ENCODE results near the gene TCEAL2.
"Not testable (repeated sequence)": the region's sequence is repeated elsewhere in the genome, so short reads cannot be mapped to it uniquely, and the experiment has no call there.

Gene TCEAL2

DNA sequence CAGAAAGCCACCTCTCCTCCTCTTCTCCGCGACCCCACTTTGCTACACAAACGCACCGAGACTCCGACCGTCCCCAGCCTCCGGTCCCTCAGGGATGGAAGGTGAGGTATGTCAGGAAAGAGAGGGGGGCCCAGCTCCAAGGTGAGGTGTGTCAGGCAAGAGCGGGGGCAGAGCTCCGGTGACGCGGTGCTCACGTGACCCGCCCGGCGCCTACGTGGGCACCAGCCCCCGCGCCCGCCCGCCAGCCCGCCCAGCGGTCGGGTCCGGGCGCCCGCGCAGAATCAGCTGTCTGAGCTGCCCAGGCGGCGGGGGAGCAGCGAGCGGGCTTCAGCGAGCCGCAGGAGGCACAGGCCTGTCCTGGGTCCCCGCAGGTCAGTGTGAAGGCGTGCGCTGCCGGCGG lies at the start of gene TCEAL2:
Gene TCEAL2 (plus strand): TSS at position 244 of the 400 bp plus-strand sequence. CDS start 1,152 bp downstream, outside the sequence.
- not testable (repeated sequence) for DNase-seq (ENCODE audit: low read depth)

DNA sequence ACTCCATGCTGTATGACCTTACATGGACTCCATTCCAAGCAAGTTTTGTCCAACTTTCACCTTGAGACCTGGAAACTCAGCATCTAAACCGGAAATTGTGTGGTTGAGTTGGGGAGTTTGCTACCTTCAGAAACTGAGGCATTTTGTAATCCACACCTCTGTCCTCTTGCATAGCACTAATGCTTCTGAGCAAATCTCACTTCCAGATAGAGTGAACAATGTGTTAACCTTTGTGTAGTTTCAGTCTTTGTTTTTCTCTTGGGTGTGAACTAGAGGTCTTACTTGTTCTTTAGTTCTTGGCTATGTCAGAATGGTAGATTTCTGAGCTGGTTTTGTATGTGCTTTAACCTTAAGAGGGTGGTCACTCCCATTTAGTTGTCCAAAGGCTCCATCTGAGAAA lies 48.1 kb upstream of the TCEAL2 start:
- DNase-seq (ENCODE audit: low read depth), result no peak

DNA sequence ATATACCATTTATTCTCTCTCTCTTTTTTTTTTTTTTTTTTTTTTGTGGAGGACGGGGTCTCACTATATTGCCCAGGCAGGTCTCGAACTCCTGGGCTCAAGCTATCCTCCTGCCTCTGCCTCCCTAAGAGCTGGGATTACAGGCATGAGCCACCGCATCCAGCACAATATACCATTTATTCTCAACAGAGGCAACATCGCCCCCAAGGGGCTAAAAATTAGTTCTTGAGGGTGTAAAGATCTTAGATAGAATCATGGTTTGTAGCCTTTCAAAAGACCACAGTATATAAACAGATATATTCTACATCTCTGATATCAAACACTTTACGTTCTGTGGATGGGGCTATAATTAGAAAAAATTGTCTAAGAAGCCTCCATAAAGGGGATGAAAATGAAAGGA lies 39.8 kb upstream of the TCEAL2 start:
- DNase-seq (ENCODE audit: low read depth), result no peak

DNA sequence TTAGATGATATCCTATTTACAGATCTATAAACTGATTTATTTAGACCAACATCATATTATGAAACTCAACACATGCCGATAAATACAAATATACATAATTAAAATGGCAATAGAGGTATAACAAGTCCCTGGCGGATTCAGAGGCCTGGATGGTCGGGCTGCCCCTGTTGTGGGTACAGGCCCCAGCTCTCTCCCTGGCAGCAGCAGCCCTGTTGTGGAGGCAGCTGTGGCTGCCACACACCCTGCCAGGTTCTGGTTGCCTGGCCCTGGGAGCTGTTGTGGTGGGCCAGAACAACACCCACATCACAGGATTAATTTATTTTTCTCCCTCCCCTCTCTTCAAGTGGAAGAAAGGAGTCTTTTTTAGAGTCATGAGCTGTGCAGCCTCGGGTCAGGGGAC lies 12.1 kb upstream of the TCEAL2 start:
- DNase-seq (ENCODE audit: low read depth), result no peak

DNA sequence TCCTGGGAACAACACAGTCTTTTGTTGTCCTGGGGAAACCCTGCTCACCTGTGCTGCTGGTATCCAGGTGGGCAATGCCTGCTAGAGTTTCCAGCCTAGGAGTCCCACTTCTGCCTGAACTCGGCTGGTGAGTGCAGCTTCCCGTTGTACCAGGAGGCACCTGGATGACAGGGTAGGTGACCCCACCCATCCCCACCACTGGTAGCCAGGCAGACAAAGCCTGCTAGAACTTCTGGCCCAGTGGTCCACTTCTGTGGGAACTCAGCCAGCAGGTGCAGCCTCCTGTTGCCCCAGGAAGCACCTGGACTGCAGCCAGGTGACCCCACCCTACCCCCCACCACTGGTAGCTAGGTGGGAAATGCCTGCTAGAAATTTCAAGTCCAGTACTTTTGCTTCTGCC lies 9.7 kb upstream of the TCEAL2 start:
- no peak for DNase-seq (ENCODE audit: low read depth)

DNA sequence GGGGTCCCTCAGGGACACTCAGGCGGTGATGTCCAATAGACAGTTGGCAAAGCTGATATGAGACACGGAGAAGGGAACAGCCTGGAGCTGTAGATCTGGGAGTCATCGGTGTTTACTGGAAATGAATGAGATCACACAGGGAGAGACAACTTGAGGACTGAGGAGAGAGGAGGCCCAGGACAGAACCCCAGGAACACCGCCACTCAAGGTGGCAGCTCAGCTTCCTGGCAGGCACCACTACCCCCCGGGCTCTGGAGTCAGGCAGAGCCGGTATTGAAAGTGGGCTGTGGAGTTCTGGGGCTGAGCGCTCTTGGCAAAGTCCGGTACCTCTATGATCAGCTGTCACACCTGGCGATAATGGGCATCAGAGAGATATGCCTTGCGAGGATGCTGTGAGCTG lies 465 bp upstream of the TCEAL2 start:
- DNase-seq (ENCODE audit: low read depth), result not testable (repeated sequence)

DNA sequence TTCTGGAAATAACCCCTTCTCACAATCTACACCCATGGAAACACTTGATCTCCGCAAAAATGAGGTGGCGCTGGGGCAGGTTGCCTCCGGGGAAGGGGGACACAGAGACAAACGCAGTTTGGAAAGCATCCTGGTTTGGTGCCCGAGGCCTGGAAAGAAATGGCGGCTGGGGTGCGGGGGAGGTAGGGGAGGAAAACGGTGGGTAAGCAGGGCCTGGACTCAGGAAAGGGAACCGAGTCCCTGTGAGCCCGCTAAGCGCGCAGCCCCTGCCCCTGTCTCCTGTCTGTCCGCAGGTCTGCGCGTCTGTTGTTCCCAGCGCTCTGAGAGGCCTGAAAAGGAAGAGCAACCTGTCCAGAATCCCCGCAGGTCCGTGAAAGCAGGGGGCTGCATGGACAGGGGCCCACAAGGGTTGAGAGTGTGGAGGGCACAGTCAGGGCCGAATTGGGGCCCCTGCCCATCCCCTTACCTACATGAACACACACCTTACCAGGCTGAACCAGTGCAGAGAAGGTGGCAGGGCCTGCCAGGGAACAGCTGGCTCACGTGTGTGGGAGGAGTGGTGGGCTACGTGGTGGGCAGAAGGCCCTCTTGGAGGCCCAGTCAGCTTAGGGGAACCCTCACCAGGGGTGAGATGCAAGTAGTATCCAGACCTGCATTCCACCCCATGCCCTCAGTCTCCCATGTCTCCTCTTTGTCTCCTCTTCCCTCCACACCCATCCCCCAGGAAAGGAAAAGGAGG lies 770 bp downstream of the TCEAL2 start:
- not testable (repeated sequence) for DNase-seq (ENCODE audit: low read depth)

DNA sequence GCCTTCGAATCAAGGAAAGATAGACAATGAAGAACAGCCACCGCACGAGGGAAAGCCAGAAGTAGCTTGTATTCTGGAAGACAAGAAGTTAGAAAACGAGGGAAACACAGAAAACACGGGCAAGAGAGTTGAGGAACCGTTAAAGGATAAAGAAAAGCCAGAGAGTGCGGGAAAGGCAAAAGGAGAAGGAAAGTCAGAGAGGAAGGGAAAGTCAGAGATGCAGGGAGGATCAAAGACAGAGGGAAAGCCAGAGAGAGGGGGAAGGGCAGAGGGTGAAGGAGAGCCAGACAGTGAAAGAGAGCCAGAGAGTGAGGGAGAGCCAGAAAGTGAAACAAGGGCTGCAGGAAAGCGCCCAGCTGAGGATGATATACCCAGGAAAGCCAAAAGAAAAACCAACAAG lies 1.4 kb downstream of the TCEAL2 start:
- DNase-seq (ENCODE audit: low read depth), result no peak

DNA sequence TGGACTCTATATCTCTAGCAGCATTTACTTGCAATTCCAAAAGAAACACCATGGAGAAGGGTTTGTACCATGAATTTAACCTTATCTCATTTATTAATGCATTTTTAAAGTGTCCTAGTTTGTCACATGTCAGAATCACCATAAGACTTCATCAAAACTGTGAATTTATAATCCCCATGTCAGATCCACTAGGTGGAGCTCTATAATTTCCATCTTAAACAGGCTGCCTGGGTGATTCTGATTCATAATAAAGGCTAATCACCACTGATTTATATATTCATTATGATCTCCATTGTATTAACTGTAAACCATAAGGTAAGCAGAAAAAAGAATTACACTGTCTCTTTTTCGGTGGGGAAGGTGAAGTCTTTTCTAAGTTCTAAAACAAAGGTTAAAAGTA lies 4.0 kb downstream of the TCEAL2 start:
- DNase-seq (ENCODE audit: low read depth), result no peak

DNA sequence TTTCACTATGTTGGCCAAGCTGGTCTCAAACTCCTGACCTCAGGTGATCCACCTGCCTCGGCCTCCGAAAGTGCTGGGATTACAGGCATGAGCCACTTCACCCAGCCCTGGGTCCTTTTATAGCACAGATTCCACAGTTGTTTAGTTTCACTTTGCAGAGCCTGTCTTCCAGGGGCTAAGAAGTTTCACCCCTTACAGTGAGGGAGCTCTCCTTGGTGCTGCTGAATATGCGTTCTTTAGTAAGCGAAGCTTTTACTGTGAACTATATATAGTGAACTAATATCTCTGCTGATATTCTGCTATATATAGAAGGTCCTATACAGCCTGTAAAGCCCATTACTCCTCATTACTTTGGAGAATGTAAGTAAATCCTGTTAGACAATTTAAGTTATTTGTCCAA lies 12.6 kb downstream of the TCEAL2 start:
- DNase-seq (ENCODE audit: low read depth), result no peak

DNA sequence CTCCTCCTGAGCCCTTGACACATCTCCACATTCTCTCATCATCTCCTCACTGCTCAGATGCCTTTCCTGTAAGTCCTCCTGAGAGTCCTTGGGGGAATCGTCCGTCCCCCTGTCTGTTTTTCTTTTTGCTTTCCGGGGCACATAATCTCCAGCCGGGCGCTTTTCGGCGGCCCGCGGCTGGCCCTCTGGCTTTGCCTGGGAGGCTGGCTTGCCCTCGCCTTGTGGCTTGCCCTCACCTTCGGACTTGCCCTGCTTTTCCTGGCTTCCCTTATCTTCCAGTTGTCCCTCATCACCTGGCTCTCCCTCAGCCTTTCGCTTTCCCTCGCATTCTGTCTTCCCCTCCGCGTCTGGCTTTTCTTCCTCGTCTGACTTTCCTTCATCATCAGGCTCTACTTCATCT lies 15.4 kb downstream of the TCEAL2 start:
- DNase-seq (ENCODE audit: low read depth), result not testable (repeated sequence)

DNA sequence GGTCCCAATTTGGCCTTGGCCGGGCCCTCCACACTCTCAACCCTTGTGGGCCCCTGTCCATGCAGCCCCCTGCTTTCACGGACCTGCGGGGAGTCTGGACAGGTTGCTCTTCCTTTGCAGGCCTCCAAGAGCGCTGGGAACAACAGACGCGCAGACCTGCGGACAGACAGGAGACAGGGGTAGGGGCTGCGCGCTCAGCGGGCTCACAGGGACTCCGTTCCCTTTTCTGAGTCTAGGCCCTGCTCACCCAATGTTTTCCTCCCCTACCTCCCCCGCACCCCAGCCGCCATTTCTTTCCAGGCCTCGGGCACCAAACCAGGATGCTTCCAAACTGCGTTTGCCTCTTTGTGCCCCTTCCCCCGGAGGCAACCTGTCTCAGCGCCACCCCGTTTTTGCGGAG lies 16.2 kb downstream of the TCEAL2 start:
- not testable (repeated sequence) for DNase-seq (ENCODE audit: low read depth)

DNA sequence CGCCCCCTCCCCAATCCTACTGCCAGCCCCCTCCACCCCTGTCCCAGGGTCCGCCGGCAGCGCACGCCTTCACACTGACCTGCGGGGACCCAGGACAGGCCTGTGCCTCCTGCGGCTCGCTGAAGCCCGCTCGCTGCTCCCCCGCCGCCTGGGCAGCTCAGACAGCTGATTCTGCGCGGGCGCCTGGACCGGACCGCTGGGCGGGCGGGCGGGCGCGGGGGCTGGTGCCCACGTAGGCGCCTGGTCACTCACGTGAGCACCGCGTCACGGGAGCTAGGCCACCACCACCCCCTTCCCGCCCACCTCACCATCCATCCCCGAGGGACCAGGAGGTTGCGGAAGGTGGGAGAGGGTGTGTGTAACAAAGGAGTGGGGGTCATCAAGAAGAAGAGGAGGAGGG lies 16.8 kb downstream of the TCEAL2 start, which contains the start of gene TCEAL6:
Gene TCEAL6 (minus strand): TSS at position 208 of the 400 bp plus-strand sequence.
- DNase-seq (ENCODE audit: low read depth), result not testable (repeated sequence)

DNA sequence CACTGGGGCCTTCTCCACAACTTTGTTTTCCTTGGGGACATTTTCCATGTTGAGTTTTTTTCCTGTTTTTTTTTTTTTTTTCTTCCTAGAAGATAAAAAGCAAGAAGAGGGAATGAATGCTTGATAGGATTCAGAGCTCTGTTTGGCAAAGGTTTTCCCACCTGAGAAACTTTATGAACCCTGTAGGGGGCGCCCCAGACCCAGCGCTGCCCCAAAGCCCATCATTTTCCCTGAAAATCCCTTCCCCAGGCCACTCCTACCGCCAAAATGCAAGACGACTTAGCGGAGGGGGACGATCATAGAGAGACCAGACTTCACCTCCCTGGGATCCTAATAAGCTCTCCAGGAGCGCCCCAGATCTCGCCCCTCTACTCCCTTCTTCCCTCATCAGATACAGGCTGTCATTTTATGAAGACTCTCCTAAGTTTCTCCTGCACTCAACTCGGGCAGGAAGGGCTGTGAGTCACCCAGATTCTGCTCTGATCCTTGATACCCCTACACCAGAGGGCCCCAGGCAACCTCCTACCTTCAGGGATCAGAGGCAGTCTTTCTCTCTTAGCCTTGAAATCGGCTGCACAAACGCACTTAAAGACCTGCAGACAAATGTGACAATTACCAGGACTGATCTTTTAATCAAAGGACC lies 28.9 kb downstream of the TCEAL2 start:
- DNase-seq (ENCODE audit: low read depth), result no peak

DNA sequence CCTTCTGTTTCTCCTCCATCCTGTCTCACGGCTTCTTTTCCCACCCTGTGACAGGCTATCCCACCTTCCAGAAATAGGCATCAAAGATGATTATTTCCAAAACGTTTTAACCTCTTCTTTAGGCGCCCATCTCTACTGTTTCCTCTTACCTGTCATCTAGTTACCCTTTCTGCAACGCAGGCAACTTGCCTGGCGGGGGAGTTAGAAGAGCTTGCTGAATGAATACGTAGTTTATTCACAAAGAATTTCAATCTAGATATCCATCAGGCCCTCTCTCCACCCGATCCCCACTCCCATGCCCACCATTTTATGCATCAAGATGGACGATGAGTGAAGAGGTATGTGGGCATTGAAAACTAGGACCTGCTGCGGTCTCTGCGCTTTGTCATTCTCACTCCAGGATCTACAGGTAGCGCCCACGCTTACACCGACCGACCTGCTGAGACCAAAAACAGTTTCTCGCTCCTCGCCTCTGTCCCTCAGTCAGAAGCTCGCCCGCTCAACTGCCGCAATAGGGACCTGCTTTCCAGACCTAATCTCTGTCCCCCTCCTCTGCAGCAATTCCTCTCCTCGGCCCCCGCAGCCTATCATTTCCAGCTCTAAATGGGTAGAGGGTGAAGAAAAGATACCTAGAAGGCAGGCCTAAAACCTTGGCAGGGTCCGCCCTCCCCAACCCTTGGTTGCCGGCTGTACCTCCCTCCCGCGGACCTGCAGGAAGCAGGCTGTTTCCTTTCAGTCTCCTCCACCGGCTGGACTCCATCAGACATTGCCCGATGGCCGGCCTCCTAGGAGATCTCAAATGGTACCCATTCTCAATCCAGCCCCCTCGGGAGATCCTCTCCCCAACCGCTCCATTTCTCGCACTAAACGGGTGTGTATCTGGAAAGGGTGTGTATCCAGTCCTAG lies 29.7 kb downstream of the TCEAL2 start:
- DNase-seq (ENCODE audit: low read depth), result no peak

DNA sequence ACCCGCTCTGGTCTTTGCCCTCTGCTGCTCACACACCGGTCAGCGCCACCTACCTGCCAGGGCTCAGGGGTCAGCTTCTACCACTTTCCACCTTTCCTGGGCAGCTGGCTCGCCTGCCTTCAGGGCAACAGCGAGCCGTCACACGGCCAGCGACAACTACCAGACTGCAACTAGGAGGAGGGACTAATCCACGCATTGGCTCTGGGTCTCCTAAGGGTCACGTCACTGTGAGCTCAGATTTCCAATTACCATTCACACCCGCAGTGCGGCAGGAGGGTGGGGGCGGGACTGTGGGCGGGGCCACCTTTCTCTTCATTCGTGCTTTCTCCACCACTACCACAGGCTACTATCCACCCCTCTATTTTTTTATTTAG lies 30.3 kb downstream of the TCEAL2 start, which contains the start of gene BEX5:
Gene BEX5 (minus strand): TSS at position 172 of the 374 bp plus-strand sequence. CDS start 1,712 bp downstream, outside the sequence.
- DNase-seq (ENCODE audit: low read depth), result no peak

Measured in CMK (cell line).